ENCODE results near the gene POLR1E.
A peak's percentile ranks its signal among the peaks of the same experiment; 100 is the strongest.
"Not testable (repeated sequence)": the region's sequence is repeated elsewhere in the genome, so short reads cannot be mapped to it uniquely, and the experiment has no call there.

POLR1E gene

GRCh38 chr9:37464426-37465248 is 21.1 kb upstream of the POLR1E start:
- no peaks in the 10 kb centered on the region for H3K27me3 ChIP-seq (ENCODE audit: insufficient read depth, insufficient read length)
- peaks cover 11% of the 10 kb centered on the region for H3K36me3 ChIP-seq (ENCODE audit: insufficient read depth, insufficient read length, low read length)
- DNase-seq (ENCODE audit: low read depth, low spot score) = no peak
- no peak for TF ChIP-seq SUZ12 (IDR thresholded peaks at IDR 0.05; ENCODE audit: extremely low read depth, insufficient read depth, insufficient read length)
- no peak for TF ChIP-seq ZNF274 (IDR thresholded peaks at IDR 0.05; ENCODE audit: low read depth, low read length)
- no peak for TF ChIP-seq YY1 (IDR thresholded peaks at IDR 0.05; ENCODE audit: insufficient read depth, insufficient read length)
- peak overlapping the region; percentile 86 for H3K4me3 ChIP-seq (ENCODE audit: insufficient read length, low read depth)
- H3K9me3 ChIP-seq (ENCODE audit: insufficient read depth, low read length) = no peaks in the 10 kb centered on the region
- peak overlapping the region; percentile 98 for H3K9ac ChIP-seq (ENCODE audit: insufficient read length, low read depth)
- H3K4me1 ChIP-seq (ENCODE audit: insufficient read depth, insufficient read length) = peaks cover 3% of the 10 kb centered on the region

GRCh38 chr9:37465249-37466036 is 20.3 kb upstream of the POLR1E start, which contains the start of gene ZBTB5:
Gene ZBTB5, minus strand, starts transcription at chr9:37465450. Its CDS starts 22,899 bp downstream, at chr9:37442551.
- Histone ChIP-seq H3K36me3 (ENCODE audit: insufficient read depth, insufficient read length, low read length) (peaks cover 11% of the 10 kb centered on the region), H3K4me3 (ENCODE audit: insufficient read length, low read depth) (peak within 1 kb of the TSS; percentile 91), H3K4me1 (ENCODE audit: insufficient read depth, insufficient read length) (peaks cover 3% of the 10 kb centered on the region), H3K9ac (ENCODE audit: insufficient read length, low read depth) (peak within 1 kb of the TSS; percentile 98), H3K9me3 (ENCODE audit: insufficient read depth, low read length) (no peaks in the 10 kb centered on the region), H3K27me3 (ENCODE audit: insufficient read depth, insufficient read length) (no peaks in the 10 kb centered on the region)
- no peak for TF ChIP-seq YY1 (IDR thresholded peaks at IDR 0.05; ENCODE audit: insufficient read depth, insufficient read length)
- TF ChIP-seq SUZ12 (IDR thresholded peaks at IDR 0.05; ENCODE audit: extremely low read depth, insufficient read depth, insufficient read length) = no peak
- no peak for TF ChIP-seq ZNF274 (IDR thresholded peaks at IDR 0.05; ENCODE audit: low read depth, low read length)
- DNase-seq (ENCODE audit: low read depth, low spot score) = peak; percentile 99

GRCh38 chr9:37466037-37466709 is 19.6 kb upstream of the POLR1E start:
- H3K9ac ChIP-seq (ENCODE audit: insufficient read length, low read depth) = peak overlapping the region; percentile 98
- H3K4me3 ChIP-seq (ENCODE audit: insufficient read length, low read depth) = peak overlapping the region; percentile 91
- H3K27me3 ChIP-seq (ENCODE audit: insufficient read depth, insufficient read length) = no peaks in the 10 kb centered on the region
- H3K36me3 ChIP-seq (ENCODE audit: insufficient read depth, insufficient read length, low read length) = peaks cover 11% of the 10 kb centered on the region
- peak; percentile 83 for DNase-seq (ENCODE audit: low read depth, low spot score)
- TF ChIP-seq SUZ12 (IDR thresholded peaks at IDR 0.05; ENCODE audit: extremely low read depth, insufficient read depth, insufficient read length) = no peak
- no peak for TF ChIP-seq YY1 (IDR thresholded peaks at IDR 0.05; ENCODE audit: insufficient read depth, insufficient read length)
- TF ChIP-seq ZNF274 (IDR thresholded peaks at IDR 0.05; ENCODE audit: low read depth, low read length) = no peak
- H3K4me1 ChIP-seq (ENCODE audit: insufficient read depth, insufficient read length) = peaks cover 3% of the 10 kb centered on the region
- no peaks in the 10 kb centered on the region for H3K9me3 ChIP-seq (ENCODE audit: insufficient read depth, low read length)

- not testable (repeated sequence) for H3K27me3 ChIP-seq (ENCODE audit: insufficient read depth, insufficient read length); H3K9ac ChIP-seq (ENCODE audit: insufficient read length, low read depth); DNase-seq (ENCODE audit: low read depth, low spot score); H3K4me1 ChIP-seq (ENCODE audit: insufficient read depth, insufficient read length); H3K36me3 ChIP-seq (ENCODE audit: insufficient read depth, insufficient read length, low read length); H3K9me3 ChIP-seq (ENCODE audit: insufficient read depth, low read length)
- peak overlapping the region; percentile 91 for H3K4me3 ChIP-seq (ENCODE audit: insufficient read length, low read depth)
Measured at GRCh38 chr9:37467530-37467929, 18.2 kb upstream of the POLR1E start.

GRCh38 chr9:37468620-37469019 is 17.1 kb upstream of the POLR1E start:
- TF ChIP-seq YY1 (IDR thresholded peaks at IDR 0.05; ENCODE audit: insufficient read depth, insufficient read length) (no peak), ZNF274 (IDR thresholded peaks at IDR 0.05; ENCODE audit: low read depth, low read length) (no peak), SUZ12 (IDR thresholded peaks at IDR 0.05; ENCODE audit: extremely low read depth, insufficient read depth, insufficient read length) (no peak)
- H3K4me1 ChIP-seq (ENCODE audit: insufficient read depth, insufficient read length) = peaks cover 3% of the 10 kb centered on the region

GRCh38 chr9:37471942-37472684 is 13.6 kb upstream of the POLR1E start:
- peaks cover 3% of the 10 kb centered on the region for H3K4me1 ChIP-seq (ENCODE audit: insufficient read depth, insufficient read length)
- no peaks in the 10 kb centered on the region for H3K27me3 ChIP-seq (ENCODE audit: insufficient read depth, insufficient read length)
- peak overlapping the region; percentile 66 for H3K9ac ChIP-seq (ENCODE audit: insufficient read length, low read depth)
- DNase-seq (ENCODE audit: low read depth, low spot score) = peak; percentile 94
- no peak overlapping the region for H3K4me3 ChIP-seq (ENCODE audit: insufficient read length, low read depth)
- H3K9me3 ChIP-seq (ENCODE audit: insufficient read depth, low read length) = peaks cover 19% of the 10 kb centered on the region
- TF ChIP-seq YY1 (IDR thresholded peaks at IDR 0.05; ENCODE audit: insufficient read depth, insufficient read length) = no peak
- TF ChIP-seq SUZ12 (IDR thresholded peaks at IDR 0.05; ENCODE audit: extremely low read depth, insufficient read depth, insufficient read length) = no peak
- TF ChIP-seq ZNF274 (IDR thresholded peaks at IDR 0.05; ENCODE audit: low read depth, low read length) = no peak
- H3K36me3 ChIP-seq (ENCODE audit: insufficient read depth, insufficient read length, low read length) = no peaks in the 10 kb centered on the region

More at GRCh38 chr9:37468620-37469019, 17.1 kb upstream of the POLR1E start:
- Histone ChIP-seq H3K9me3 (ENCODE audit: insufficient read depth, low read length) (no peaks in the 10 kb centered on the region), H3K4me3 (ENCODE audit: insufficient read length, low read depth) (no peak overlapping the region), H3K9ac (ENCODE audit: insufficient read length, low read depth) (no peak overlapping the region), H3K27me3 (ENCODE audit: insufficient read depth, insufficient read length) (no peaks in the 10 kb centered on the region), H3K36me3 (ENCODE audit: insufficient read depth, insufficient read length, low read length) (peaks cover under 1% of the 10 kb centered on the region)
- DNase-seq (ENCODE audit: low read depth, low spot score) = no peak

- H3K36me3 ChIP-seq (ENCODE audit: insufficient read depth, insufficient read length, low read length); DNase-seq (ENCODE audit: low read depth, low spot score); H3K27me3 ChIP-seq (ENCODE audit: insufficient read depth, insufficient read length); H3K9ac ChIP-seq (ENCODE audit: insufficient read length, low read depth); H3K4me1 ChIP-seq (ENCODE audit: insufficient read depth, insufficient read length); H3K4me3 ChIP-seq (ENCODE audit: insufficient read length, low read depth): not testable (repeated sequence)
- peaks cover 19% of the 10 kb centered on the region for H3K9me3 ChIP-seq (ENCODE audit: insufficient read depth, low read length)
Measured at GRCh38 chr9:37473982-37474381, 11.8 kb upstream of the POLR1E start.
